Measurements from ENCODE around the gene ABCC9.
"Not testable (repeated sequence)": the region's sequence is repeated elsewhere in the genome, so short reads cannot be mapped to it uniquely, and the experiment has no call there.

GRCh38 chr12:21812340-21812739 lies 128.9 kb downstream of the ABCC9 start:
- TF ChIP-seq CTCF (IDR thresholded peaks at IDR 0.05 in 8 of 11, conservative IDR thresholded peaks at IDR 0.05 in 3 of 11); POLR2AphosphoS5 (IDR thresholded peaks at IDR 0.05); POLR2A (IDR thresholded peaks at IDR 0.05): not testable (repeated sequence)

Measured in spleen (tissue), 7 donors.